GM19023 (cell line): ENCODE data around the gene KLF3.
A peak's percentile ranks its signal among the peaks of the same experiment; 100 is the strongest.

Experiments
- ATAC-seq: cut with Tn5 transposase; IDR thresholded peaks from one replicate; pipeline ENCODE4 v1.9.1; 2021; ENCODE audit warnings: mild to moderate bottlenecking, moderate library complexity; ENCODE audit not compliant: unreplicated experiment

The KLF3 gene

DNA sequence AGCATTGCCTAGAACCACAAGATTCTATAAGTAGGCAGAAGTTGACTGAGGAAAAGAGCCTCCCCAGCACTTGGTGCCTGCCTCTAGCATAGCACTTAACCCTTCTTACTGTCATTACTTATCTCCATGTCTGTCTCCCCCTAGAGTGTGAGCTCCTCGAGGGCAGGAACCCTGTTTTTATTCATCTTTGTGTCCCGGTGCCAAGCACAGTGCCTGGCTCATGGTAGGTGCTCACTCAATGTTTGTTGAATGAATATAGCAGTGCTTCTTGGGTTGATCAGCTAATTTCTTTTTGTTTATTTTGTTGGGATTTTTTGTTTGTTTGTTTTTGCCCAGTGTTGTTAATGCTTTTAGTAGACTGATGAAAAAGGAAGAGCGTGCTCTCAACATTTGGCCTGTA, 30.3 kb downstream of the KLF3 start:
- ATAC-seq: no peak

DNA sequence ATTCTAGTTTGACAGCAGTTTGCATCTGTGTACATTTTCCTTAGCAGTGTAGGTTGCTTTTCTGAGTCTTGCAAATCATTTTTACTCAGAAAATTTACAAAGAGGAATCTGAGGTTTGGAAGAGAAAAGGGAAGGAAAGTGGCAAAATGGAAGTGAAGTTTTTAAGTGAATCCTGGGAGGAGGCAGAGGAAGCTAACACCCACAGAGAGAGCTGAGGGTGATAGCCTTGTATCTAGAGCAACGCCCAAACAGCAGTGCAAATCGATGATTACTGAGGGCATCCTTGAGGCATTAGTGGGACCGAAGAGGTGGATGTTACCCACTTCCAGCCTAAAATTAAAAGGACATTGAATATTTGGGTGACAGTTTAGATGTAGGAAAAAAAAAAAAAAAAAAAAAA, 31.8 kb downstream of the KLF3 start:
- no peak for ATAC-seq

DNA sequence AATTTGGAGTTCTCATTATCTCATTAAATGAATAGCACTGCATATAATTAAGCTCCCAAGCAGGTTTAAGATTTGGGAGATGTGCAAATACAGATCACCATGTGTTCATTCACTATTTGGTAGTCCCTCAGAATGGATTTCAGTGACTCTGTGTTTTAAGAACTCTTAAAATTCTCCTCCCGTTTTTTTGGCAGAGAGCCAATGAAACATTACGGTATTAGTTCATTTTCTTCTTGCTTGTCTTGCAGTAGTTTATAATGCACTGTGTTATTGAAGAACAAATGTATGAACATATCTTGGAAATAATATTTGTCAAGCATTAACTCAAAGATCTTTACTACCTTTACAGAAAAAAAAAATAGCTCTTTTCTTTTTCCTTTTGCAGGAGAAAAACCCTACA, 32.7 kb downstream of the KLF3 start:
- no peak for ATAC-seq

- ATAC-seq: no peak
These were observed 34.2 kb downstream of the KLF3 start for GRCh38 chr4:38698176-38698575.

DNA sequence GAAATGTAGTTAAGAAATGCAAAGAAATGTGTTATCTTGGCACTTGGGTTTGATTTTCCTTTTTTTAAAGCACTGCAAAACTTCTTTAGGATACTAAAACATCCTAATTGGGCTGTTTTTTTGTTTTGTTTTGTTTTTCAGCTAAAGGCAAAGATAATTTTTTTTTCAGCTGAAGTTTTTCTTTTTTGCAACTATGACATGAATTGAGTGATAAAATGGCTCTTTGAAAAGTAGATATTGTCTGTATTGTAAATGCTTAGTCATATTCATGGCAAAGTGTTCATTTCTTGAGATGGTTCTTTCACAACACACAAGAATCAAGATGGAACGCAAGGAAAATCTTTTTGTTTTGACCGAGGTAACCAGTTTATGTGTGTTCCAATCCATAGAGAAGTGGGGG, 35.1 kb downstream of the KLF3 start:
- no peak for ATAC-seq

DNA sequence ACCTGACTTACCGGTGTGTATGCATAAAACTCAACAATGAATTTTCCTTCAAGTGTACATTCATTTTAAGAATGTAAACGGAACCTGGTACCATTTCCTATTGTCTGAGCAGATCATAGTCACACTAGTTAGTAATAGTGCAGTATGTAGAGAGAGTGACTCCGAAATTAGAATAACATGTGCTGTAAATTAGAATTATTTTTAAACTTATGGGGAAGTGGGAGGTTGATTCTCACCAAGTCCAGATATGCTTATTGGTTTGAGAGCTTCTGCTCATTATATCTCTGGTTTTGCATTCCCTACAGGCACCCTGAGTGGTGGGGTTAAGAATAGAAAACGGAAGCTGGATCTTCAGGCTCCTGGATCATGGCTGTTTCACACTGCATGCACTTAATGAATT, 39.6 kb downstream of the KLF3 start:
- ATAC-seq: no peak

DNA sequence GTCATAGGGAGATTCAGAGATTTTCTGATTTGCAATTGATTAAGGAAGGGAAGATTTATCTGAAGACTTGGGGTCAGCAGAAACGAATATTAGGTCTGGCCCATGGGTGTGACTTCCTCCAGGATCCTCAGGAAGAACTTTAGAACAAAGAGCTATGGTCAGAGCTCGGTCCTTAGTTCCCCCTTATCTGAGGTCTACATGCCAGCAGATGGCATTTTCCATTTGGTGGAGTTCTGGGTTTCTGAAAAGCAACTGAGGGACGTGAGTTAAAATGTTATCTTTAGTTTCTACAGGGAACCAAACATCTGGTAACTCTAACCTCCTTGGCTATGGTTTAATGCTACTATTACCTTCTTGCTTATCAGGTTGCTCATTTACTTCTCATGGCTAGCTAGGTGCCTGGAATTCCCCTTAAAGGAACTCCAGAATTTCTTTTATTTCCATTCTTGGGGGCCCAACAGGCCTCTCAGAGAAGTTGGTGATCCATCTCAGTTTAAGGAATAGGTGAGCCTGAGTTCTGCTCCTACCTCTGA, 40.7 kb downstream of the KLF3 start:
- ATAC-seq: no peak

- ATAC-seq: no peak
These were observed 42.3 kb downstream of the KLF3 start for GRCh38 chr4:38706301-38706700.

DNA sequence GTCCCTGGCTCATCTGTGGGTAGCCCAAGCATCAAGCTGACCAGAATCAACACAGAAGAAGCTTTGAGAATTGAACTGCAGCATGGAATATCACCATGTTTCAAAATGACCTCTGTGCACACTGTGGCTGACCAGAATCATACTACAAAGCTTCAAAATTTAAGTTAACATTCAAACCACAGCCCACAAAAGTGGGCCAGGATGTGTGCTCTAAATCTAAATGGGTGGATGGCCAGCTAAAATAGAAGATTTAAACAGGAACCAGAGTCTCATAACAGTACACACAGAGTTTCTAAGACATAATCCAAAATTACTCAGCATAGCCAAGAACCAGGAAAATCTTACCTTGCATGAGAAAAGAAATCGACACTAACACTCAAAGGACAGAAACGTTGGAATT, 46.1 kb downstream of the KLF3 start:
- ATAC-seq: no peak

- no peak for ATAC-seq
These were observed 47.1 kb downstream of the KLF3 start for GRCh38 chr4:38711066-38711465.

DNA sequence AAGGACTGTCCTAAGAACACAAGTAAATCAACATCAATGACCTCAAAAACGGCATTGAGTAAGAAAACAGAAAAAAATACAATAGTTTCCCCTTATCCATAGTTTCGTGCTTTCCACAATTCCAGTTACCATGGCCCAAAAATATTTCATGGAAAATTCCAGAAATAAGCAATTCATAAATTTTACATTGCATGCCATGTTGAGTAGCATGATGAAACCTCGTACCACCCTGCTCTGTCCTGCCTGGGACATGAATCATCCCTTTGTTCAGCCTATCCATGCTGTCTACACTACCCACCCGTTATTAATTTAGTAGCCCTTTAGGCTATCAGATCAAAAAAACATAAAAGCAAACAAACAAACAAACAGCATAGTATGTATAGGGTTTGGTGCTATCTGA, 51.1 kb downstream of the KLF3 start:
- ATAC-seq: no peak

- no peak for ATAC-seq
These were observed 52.3 kb downstream of the KLF3 start for GRCh38 chr4:38716256-38716655.

DNA sequence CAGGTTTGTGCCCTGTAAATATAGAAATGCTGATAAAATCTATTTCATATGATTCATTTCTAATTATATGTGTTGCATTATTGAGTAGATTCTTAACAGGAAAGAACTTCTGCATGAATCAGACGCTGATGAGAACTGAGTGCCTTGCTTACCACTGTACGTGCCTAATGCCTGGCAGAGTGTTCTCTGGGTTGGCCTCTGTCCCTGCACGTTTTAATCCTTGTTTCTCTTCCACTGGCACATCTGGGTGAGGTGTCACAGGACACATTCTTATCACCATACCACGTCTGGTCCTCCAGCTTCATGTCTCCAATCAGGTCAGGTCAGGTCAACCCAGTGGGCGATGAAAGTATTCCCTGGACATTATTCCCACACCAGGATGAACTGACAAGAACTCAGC, 53.6 kb downstream of the KLF3 start:
- no peak for ATAC-seq

- ATAC-seq: no peak
These were observed 59.1 kb downstream of the KLF3 start for GRCh38 chr4:38723114-38723513.

DNA sequence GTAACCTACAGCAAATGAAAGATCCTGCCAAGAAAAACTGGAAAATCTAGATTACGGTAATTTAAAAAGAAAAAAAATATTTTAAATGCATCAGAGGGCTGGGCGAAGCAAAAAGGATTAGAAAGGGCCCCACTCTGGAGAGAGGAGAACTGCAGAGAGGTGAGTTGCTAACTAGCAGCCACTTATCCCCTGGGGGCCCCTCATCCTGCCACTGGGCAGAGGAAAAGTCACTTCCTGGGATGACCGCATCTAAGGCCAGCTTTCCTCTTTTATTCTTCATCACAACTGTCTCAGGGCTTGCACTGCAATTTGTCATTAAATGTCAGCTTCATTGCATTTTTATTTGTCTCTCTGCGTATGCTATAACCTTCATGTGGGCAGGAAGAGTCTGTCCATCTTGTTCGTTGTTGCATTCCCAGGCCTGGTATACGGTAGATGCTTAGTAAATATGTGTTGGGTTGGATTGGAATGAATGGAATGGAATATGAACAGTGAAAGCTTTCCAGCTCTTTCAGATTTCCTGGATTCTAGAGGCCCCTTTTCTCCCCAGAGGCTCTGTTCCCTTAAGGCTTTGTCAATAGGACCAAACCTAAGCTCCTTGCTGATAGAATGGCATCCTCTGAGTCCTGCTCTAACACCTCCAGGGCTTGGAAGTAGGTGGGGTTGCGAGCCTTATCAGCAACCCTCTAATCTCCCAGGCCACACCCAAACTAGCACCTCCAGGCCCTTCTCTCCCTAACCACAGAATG, 59.9 kb downstream of the KLF3 start:
- no peak for ATAC-seq

- ATAC-seq: no peak
These were observed 60.4 kb downstream of the KLF3 start for GRCh38 chr4:38724475-38724808.

DNA sequence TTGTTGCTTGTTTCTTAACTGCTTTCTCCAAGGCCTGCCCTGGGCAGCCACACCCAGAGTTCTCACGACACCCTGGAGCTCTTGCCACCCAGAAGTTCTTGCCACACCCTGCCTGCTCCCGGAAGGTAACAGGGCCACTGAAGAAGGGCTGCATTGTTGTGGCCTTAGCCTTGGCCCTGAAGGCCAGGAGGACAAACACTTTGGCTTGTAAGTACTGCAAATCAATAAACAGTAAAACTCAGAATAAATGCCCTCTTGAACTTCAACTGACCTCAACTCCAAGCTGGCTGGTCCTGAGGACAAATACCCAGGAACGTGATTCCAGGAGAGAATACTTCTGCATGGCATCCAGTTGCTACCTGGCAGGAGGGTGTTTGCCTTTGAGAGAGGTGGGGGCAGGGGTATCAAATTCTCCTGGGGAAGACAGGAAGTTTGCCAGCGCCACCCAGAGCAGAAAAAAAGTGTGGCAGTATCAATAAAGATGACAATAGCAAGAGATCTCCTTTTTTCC, 64.7 kb downstream of the KLF3 start:
- no peak for ATAC-seq

- ATAC-seq: no peak
These were observed 66.5 kb downstream of the KLF3 start for GRCh38 chr4:38730493-38730829.

DNA sequence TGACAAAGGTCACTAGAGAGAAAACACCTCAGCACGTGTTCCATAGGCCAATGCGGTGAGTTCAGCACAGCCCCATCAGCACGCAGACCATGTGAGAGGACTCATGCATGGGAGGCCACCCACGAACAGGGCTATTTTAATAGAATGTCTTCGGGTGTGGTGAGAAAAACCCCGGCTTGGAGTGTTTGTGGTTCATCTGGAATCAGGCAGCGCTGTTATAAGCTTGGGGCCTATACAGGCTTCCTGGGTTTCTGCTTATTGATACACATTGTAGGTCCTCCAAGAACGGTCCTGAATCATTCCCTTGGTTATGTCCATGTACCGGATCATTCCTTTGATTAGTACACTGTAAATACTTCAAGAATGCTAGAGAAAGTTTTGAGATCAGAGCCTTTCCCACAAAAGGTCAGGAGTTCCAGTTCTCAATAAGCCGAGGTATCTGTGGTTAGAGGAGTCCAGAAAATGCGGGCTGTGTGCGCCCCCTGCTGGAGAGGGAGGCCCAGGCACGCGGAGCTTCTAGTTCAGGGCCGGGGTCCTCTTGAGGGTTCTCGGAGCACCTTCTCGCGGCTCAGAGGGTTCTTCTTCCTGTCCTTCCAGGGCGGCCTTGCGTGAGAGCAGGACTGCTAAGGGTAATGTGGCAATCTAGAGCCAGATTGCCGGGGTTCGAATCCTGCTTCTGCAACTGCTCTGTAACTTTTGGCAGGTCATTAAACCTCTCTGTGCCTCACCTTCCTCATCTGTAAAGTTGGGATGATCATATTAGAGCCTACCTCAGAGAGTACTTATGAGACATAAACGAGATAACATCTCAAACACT, 67.0 kb downstream of the KLF3 start:
- peak; percentile 93 for ATAC-seq

DNA sequence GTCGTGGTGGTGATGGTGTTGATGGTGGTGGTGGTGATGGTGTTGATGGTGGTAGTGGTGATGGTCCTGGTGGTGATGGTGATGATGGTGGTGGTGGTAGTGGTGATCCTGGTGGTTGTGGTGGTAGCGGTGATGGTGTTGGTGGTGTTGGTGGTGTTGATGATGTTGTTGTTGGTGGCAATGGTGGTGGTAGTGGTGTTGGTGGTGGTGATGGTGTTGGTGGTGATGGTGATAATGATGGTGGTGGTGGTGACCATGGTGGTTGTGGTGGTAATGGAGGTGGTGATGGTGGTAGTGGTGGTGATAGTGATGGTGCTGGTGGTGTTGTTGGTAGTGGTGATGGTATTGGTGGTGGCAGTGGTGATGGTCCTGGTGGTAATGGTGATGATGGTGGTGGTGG, 69.7 kb downstream of the KLF3 start:
- ATAC-seq: no peak

DNA sequence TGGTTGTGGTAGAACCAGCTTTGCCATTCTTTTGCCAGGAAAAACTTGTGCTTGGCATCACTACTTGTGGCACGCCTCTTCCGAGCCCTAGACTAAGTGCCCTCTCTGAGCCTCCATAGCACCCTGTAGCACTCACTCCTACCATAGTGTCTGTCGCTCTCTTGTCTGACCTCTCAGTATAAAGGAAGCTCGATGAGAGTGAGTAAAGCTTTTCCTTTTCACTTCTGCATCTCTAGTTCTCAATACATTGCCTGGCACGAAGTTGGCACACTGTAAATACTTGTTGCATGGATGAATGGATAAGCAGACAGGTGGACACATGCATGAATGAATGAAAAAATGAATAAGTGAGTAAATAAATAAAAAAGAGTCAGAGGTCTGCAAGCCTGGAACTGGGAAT, 70.4 kb downstream of the KLF3 start:
- ATAC-seq: no peak

DNA sequence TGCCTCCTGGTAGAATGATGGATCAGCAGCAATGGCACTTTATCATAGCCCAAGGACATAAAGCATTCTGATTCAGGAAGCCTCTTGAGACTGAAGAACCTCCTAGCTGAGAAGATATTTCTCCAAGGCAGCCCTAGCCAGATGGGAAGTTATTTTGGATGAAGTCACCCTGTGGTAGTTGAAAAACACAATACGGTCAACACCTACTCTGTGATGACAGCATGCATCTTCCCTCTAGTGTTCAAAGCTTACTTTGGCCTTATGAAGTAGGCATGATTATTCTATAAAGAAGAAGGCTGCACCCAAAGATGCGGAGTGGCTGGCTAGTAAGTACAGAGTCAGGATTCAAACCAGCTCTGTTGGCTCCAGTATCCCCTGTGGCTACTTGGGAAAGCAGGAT, 70.9 kb downstream of the KLF3 start:
- ATAC-seq: no peak
